ENCODE results near the gene MSI2. TPM values are rescaled to one million over a fixed set of nuclear protein-coding genes. Genes with fewer than 3 reads are reported as not detected.

Gene MSI2
- total RNA-seq, 6 experiments from 2014 or later: 12.0 to 22.6 (median 19.4) TPM

DNA sequence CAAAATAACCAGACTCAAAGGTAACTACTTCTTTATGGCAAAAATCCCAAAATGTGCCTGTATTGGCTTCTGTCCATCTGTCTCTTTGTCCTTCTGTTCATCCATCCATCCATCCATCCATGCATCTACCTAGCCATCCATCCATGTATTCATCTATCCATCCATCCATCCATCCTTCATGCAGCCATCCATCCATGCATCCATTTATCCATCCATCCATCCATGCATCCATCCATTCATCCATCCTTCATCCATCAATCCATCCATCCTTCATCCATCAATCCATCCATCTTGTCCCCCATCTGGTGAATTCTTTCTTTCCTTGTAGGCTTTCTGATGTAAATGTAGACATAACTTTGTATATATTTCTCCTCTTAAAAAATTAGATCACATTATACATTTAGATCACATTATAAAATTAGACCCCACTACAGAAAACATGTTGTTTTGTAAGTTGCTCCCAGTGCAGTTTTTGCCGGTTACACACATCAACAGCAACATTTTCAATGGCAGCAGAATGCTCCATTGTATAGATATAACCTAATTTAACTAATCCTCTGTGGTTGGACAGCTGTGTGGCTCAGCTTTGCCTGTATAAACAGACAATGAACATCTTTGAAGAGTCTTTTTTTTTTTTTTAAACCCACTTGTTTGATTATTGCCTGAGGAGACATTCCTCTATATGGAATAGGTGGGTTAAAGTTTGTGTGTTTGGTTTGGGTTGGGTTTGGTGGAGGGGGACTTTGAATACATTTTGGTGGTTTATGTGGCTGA is 72.0 kb downstream of the MSI2 start:
- no peaks in the 10 kb centered on the region for H3K27me3 ChIP-seq
- H3K4me3 ChIP-seq: no peak overlapping the region
- 100% methylated on average over 1 of the region's 1 CpG for WGBS (ENCODE audit: insufficient coverage, low coverage, low lambda C conversion rate, missing lambda C conversion rate)
- intact Hi-C loops (cut with DNase I): no loop called here
- H3K27ac ChIP-seq: no peak overlapping the region
- TF ChIP-seq, protein P1, sequence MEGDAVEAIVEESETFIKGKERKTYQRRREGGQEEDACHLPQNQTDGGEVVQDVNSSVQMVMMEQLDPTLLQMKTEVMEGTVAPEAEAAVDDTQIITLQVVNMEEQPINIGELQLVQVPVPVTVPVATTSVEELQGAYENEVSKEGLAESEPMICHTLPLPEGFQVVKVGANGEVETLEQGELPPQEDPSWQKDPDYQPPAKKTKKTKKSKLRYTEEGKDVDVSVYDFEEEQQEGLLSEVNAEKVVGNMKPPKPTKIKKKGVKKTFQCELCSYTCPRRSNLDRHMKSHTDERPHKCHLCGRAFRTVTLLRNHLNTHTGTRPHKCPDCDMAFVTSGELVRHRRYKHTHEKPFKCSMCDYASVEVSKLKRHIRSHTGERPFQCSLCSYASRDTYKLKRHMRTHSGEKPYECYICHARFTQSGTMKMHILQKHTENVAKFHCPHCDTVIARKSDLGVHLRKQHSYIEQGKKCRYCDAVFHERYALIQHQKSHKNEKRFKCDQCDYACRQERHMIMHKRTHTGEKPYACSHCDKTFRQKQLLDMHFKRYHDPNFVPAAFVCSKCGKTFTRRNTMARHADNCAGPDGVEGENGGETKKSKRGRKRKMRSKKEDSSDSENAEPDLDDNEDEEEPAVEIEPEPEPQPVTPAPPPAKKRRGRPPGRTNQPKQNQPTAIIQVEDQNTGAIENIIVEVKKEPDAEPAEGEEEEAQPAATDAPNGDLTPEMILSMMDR (IDR thresholded peaks at IDR 0.05): no peak
- TF ChIP-seq POLR2A (IDR thresholded peaks at IDR 0.05): no peak
- DNase-seq (no peak), ATAC-seq (no peak)
- no peaks in the 10 kb centered on the region for H3K9me3 ChIP-seq
- no peaks in the 10 kb centered on the region for H3K36me3 ChIP-seq
- H3K4me1 ChIP-seq: peaks cover 0 to 3% (median 0%) of the 10 kb centered on the region in 4 donors

DNA sequence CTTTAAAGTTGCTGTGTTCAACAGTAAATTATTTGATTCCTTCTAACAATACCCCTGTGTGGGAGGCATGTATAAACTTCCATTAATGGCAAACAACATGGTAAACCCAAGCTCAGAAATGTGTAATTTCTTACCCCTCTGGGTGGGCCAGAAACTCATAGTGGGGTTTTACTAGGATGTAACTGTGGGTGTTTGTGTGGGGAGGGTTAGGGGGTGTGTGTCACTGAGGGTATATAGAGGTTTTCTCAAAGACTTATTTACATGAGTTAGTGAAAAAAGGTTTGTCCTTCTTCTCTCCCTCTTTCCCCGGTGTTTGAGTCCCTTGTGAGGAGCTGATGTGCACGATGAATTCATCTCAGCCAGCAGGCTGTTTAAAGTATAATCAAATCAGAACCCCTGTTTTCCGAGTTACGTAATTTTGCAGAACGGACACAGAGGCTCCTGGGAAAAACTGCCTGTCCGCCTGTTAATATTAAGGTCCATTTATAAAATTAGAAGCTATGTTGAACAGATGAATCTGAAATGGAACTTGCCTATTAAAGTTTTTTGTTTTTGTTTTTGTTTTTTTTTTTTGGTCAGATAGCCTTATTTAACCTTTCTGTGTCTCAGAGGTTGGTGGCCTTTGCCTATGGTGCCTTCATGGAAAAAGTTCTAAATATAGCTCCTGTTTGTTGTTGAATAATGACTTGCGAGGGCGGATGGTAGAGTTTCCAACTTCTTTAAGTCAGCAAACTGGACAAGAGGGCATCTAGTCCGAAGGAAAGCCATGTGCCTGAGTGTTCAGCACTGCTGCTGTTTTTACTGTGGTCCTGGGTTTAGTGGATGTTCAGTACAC is 73.3 kb downstream of the MSI2 start:
- WGBS (ENCODE audit: insufficient coverage, low coverage, low lambda C conversion rate, missing lambda C conversion rate): 42% methylated on average over 6 of the region's 9 CpGs
- TF ChIP-seq POLR2A (IDR thresholded peaks at IDR 0.05): no peak
- TF ChIP-seq, protein P1 (IDR thresholded peaks at IDR 0.05): no peak
- no peaks in the 10 kb centered on the region for H3K36me3 ChIP-seq
- no peaks in the 10 kb centered on the region for H3K27me3 ChIP-seq
- peak overlapping the region in 1 of 3 donors; percentile 24 for H3K27ac ChIP-seq
- H3K9me3 ChIP-seq: no peaks in the 10 kb centered on the region
- no peak overlapping the region for H3K4me3 ChIP-seq
- intact Hi-C loops (cut with DNase I): no loop called here
- ATAC-seq: peak; percentile 54 to 84 (median 58)
- DNase-seq: no peak
- H3K4me1 ChIP-seq: peaks cover 0 to 3% (median 0%) of the 10 kb centered on the region in 4 donors

DNA sequence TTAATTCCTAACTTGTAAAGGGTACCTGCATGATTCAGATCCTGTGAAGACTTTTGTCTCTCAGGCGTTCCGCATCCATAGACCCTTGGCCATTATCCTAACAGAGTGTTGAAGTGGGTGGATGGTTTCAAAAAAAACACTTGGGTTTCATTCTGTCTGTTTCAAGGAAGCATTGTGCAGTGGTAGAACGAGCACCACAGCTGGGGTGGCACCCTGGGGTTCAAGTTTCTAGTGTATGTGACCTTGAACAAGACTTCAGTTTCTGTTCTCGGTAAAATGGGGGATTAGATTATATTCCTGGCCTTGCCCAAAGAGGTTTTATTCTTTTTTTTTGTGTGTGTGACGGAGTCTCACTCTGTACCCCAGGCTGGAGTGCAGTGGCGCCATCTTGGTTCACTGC is 74.3 kb downstream of the MSI2 start:
- DNase-seq (no peak), ATAC-seq (no peak)
- no peaks in the 10 kb centered on the region for H3K36me3 ChIP-seq
- intact Hi-C loops (cut with DNase I): no loop called here
- no peak overlapping the region for H3K4me3 ChIP-seq
- TF ChIP-seq, protein P1 (IDR thresholded peaks at IDR 0.05): no peak
- TF ChIP-seq POLR2A (IDR thresholded peaks at IDR 0.05): no peak
- 97% methylated on average over 6 of the region's 6 CpGs for WGBS (ENCODE audit: insufficient coverage, low coverage, low lambda C conversion rate, missing lambda C conversion rate)
- H3K4me1 ChIP-seq: peaks cover 0 to 3% (median 0%) of the 10 kb centered on the region in 4 donors
- no peaks in the 10 kb centered on the region for H3K27me3 ChIP-seq
- H3K9me3 ChIP-seq: no peaks in the 10 kb centered on the region
- no peak overlapping the region for H3K27ac ChIP-seq

DNA sequence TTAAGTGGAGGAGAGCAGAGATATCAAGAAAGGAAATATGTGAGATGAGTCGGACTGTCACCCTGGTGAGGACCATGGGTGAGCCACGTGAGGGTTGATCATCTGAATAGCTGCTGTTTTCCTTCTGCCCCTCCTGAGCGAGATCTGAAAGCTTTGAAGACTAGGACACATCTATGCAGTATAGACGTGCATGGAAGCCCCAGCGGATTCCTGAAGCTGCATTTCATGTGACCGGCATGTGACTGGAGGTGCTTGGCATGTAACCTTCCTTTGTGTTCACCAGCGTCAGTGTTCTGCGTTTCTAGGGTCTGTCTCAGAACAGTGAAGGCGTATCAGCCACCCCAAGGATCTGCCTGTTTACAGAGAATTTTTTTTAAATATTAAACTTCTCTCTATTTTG is 75.1 kb downstream of the MSI2 start:
- no peak for DNase-seq
- H3K36me3 ChIP-seq: no peaks in the 10 kb centered on the region
- TF ChIP-seq POLR2A (IDR thresholded peaks at IDR 0.05): no peak
- TF ChIP-seq, protein P1 (IDR thresholded peaks at IDR 0.05): no peak
- 98% methylated on average over 5 of the region's 9 CpGs for WGBS (ENCODE audit: insufficient coverage, low coverage, low lambda C conversion rate, missing lambda C conversion rate)
- no peak overlapping the region for H3K27ac ChIP-seq
- no peak for ATAC-seq
- intact Hi-C loops (cut with DNase I): no loop called here
- no peaks in the 10 kb centered on the region for H3K9me3 ChIP-seq
- H3K27me3 ChIP-seq: no peaks in the 10 kb centered on the region
- H3K4me3 ChIP-seq: no peak overlapping the region
- H3K4me1 ChIP-seq: peaks cover 0 to 3% (median 0%) of the 10 kb centered on the region in 4 donors

All from right lobe of liver (tissue), 6 donors.